HEK293 (cell line): ENCODE measurements around the gene SUMO3.

Source experiments
- CTCF ChIA-PET: fragments of 350-600 bp; formaldehyde crosslinking; extraction: SDS; loops from one replicate; lab custom pipeline; 2021; ENCODE audit warnings: antibody characterized with exemption; lab: Yijun Ruan, JAX
- POLR2A ChIA-PET: fragments of 300-600 bp; formaldehyde crosslinking; extraction: SDS; loops from one replicate; lab custom pipeline; 2020; ENCODE audit warnings: antibody characterized with exemption, inconsistent platforms; lab: Yijun Ruan, JAX
- H3K27ac ChIP-seq: fragments of 200-500 bp; sonication (Bioruptor generic); 2 replicates; pipeline ENCODE4 v1.5.1; 2014; ENCODE audit warnings: low read depth, low read length, control low read depth, inconsistent platforms; ENCODE audit errors: extremely low read depth
- H3K36me3 ChIP-seq, 2 experiments: fragments of 200-500 bp in 1 of 2; sonication (Bioruptor generic) in 1 of 2; 1 replicate in 1 of 2; 2 replicates in 1 of 2; pipeline ENCODE4 v1.5.1; 2014 to 2017; ENCODE audit warnings: inconsistent platforms in 2 of 2, low read length in 2 of 2; ENCODE audit not compliant: control insufficient read depth in 2 of 2, insufficient read depth in 1 of 2
- H3K4me1 ChIP-seq: fragments of 200-500 bp; sonication (Bioruptor generic); 2 replicates; pipeline ENCODE4 v1.5.1; 2014; ENCODE audit warnings: mild to moderate bottlenecking, low read length, inconsistent platforms; ENCODE audit not compliant: control insufficient read depth, insufficient read depth
- H3K4me3 ChIP-seq: 2 replicates; pipeline ENCODE4 v1.5.1; 2011; ENCODE audit warnings: low read depth, mild to moderate bottlenecking, control low read depth, low read length, moderate library complexity
- H3K9me3 ChIP-seq: fragments of 200-500 bp; sonication (Bioruptor generic); 2 replicates; pipeline ENCODE4 v1.5.1; 2014; ENCODE audit warnings: low read depth, low read length, inconsistent platforms; ENCODE audit not compliant: control insufficient read depth, insufficient read depth
- BCL6B ChIP-seq: fragments of 450-650 bp; formaldehyde crosslinking; IDR thresholded peaks from 2 replicates; pipeline ENCODE4 v1.5.1; 2017; ENCODE audit warnings: missing biosample characterization, missing genetic modification characterization
- ELK4 ChIP-seq: IDR thresholded peaks from 2 replicates; pipeline ENCODE4 v1.6.1; 2011; ENCODE audit warnings: mild to moderate bottlenecking, low read depth, low read length, borderline replicate concordance
- MEIS1 ChIP-seq: sonication (generic); formaldehyde crosslinking; IDR thresholded peaks from 2 replicates; pipeline ENCODE4 v1.8.1; 2022; ENCODE audit warnings: missing genetic modification reagents, mild to moderate bottlenecking, borderline replicate concordance
- OVOL3 ChIP-seq: fragments of 450-650 bp; formaldehyde crosslinking; IDR thresholded peaks from 2 replicates; pipeline ENCODE4 v1.5.1; 2016; ENCODE audit warnings: missing biosample characterization, missing genetic modification characterization
- PRDM10 ChIP-seq: fragments of 450-650 bp; formaldehyde crosslinking; IDR thresholded peaks from 2 replicates; pipeline ENCODE4 v1.5.1; 2016; ENCODE audit warnings: missing biosample characterization, missing genetic modification characterization
- ZBTB11 ChIP-seq: fragments of 450-650 bp; formaldehyde crosslinking; conservative IDR thresholded peaks from 2 replicates; pipeline ENCODE4 v1.5.1; 2016; ENCODE audit warnings: low read depth, missing biosample characterization, missing genetic modification characterization
- ZNF280D ChIP-seq: fragments of 450-650 bp; formaldehyde crosslinking; IDR thresholded peaks from 2 replicates; pipeline ENCODE4 v1.5.1; 2016; ENCODE audit warnings: missing biosample characterization, missing genetic modification characterization
- ZNF302 ChIP-seq: fragments of 450-650 bp; formaldehyde crosslinking; IDR thresholded peaks from 2 replicates; pipeline ENCODE4 v1.5.1; 2016; ENCODE audit warnings: missing biosample characterization, missing genetic modification characterization, low read depth
- ZNF510 ChIP-seq: fragments of 450-650 bp; formaldehyde crosslinking; IDR thresholded peaks from 2 replicates; pipeline ENCODE4 v1.5.1; 2018; ENCODE audit warnings: mild to moderate bottlenecking, missing genetic modification characterization, missing biosample characterization; ENCODE audit not compliant: insufficient replicate concordance
- ZNF585B ChIP-seq: fragments of 450-650 bp; formaldehyde crosslinking; IDR thresholded peaks from 2 replicates; pipeline ENCODE4 v1.5.1; 2016; ENCODE audit warnings: missing biosample characterization, missing genetic modification characterization

SUMO3 gene

GRCh38 chr21:44791993-44792392, 25.9 kb downstream of the SUMO3 start:
- POLR2A ChIA-PET = no interaction called here
- TF ChIP-seq ZNF510 (tag by site-specific recombination) = peak; percentile 34
- no peak for TF ChIP-seq MEIS1 (CRISPR knock-in tag)
- TF ChIP-seq BCL6B (tag by site-specific recombination) = no peak
- no peak for TF ChIP-seq OVOL3 (tag by site-specific recombination)
- TF ChIP-seq ELK4 = no peak
- TF ChIP-seq ZNF280D (tag by site-specific recombination) = no peak
- TF ChIP-seq, all 188 proteins: peak for 1
- CTCF ChIA-PET = interaction anchor here (0.5 to 1.2 kb wide), 3 partner anchors 18 to 366 kb away, joined by 3 to 4 read pairs (median 3); no protein-coding TSS in a partner anchor
- Histone ChIP-seq H3K36me3 (peaks cover 6 to 32% of the 10 kb centered on the region in 2 experiments; a peak in 2 of 3 replicates), H3K27ac (no peak overlapping the region), H3K9me3 (no peaks in the 10 kb centered on the region), H3K4me1 (no peaks in the 10 kb centered on the region), H3K4me3 (no peak overlapping the region)

GRCh38 chr21:44791246-44791645, 26.6 kb downstream of the SUMO3 start:
- Histone ChIP-seq H3K4me1 (peaks cover 5% of the 10 kb centered on the region), H3K27ac (no peak overlapping the region), H3K36me3 (peaks cover 6 to 26% of the 10 kb centered on the region in 2 experiments; a peak in 2 of 3 replicates), H3K4me3 (no peak overlapping the region), H3K9me3 (no peaks in the 10 kb centered on the region)
- TF ChIP-seq PRDM10 (no peak), ZBTB11 (tag by site-specific recombination) (no peak), ZNF302 (tag by site-specific recombination) (no peak), ZNF585B (tag by site-specific recombination) (peak; percentile 95)
- CTCF ChIA-PET = interaction anchor here (0.6 to 1.2 kb wide), 2 partner anchors 18 to 281 kb away, joined by 3 to 4 read pairs; no protein-coding TSS in a partner anchor
- POLR2A ChIA-PET = interaction anchor here (0.6 kb wide), 1 partner anchor 529 kb away, joined by 5 read pairs; no protein-coding TSS in a partner anchor
